PFSK-1 (cell line): Measurements from ENCODE around the gene JDP2.

Experiments
- FOXP2 ChIP-seq: optimal IDR thresholded peaks from 2 replicates; pipeline ENCODE3; 2011; ENCODE audit warnings: borderline replicate concordance, control low read depth, inconsistent platforms; ENCODE audit not compliant: insufficient read depth; ENCODE audit errors: extremely low read length, extremely low read depth
- POLR2AphosphoS5 ChIP-seq: IDR thresholded peaks from 2 replicates; pipeline ENCODE4 v1.6.1; 2012; ENCODE audit warnings: low read depth, mild to moderate bottlenecking, control low read depth, low read length, moderate library complexity
- SIN3A ChIP-seq: IDR thresholded peaks from 2 replicates; pipeline ENCODE4 v1.6.1; 2012; ENCODE audit warnings: mild to moderate bottlenecking, low read length, moderate library complexity, borderline replicate concordance; ENCODE audit not compliant: insufficient read depth
- TAF1 ChIP-seq: IDR thresholded peaks from 2 replicates; pipeline ENCODE4 v1.6.1; 2012; ENCODE audit warnings: low read length, control low read depth, borderline replicate concordance; ENCODE audit not compliant: insufficient read depth

DNA sequence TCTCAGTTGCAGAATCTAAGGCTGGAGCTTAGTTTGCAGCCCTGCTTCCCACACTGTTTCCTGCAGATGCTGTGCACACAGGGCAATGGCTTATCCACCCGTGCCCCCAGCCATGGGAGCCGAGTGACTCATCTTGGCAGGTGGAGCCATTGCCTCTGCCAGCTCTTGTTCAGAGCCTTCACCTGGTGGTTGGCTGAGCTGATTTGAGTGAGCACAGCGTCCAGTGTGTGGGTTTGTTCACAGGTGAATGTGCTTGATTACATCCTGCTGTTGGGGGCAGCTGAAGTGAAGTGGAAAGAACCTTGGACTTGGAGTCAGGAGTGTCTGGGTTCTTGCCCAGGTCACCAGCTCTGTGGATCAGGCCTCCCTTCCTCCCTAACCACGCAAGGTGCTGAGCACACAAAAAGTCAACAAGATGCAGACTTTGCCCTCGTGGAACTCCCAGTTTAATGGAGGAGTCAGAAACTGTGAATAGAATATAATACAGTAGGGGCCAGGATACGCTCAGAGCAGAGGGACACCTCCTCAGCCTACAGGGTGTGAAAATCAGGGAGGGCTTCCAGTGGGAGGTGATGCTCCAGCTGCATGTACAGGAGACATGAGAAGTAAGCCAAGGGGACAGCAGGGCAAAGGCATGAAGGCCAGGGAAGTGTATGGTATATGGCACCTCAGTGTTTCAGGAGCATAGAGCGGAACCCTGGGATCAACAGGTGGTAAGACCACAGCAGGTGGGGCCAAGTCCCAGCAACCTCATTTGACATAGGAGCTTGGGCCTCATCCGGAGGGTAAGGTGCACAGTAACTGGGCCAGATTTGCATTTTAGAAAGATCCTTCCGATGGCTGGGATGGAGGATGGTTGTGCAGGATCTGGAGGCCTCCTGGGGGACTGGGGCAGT is 22.8 kb downstream of the JDP2 start:
- no peak for TF ChIP-seq POLR2AphosphoS5
- TF ChIP-seq TAF1: no peak
- TF ChIP-seq SIN3A: no peak
- no peak for TF ChIP-seq FOXP2
